Neutrophil (primary cell): ENCODE data around the gene TMEM270.

Experiments used
- H3K27ac ChIP-seq: fragments of 200-600 bp; sonication (generic); 2 replicates; pipeline ENCODE4 v1.5.1; 2016; ENCODE audit warnings: mild to moderate bottlenecking, moderate library complexity
- H3K27me3 ChIP-seq: fragments of 200-600 bp; sonication (generic); 2 replicates; pipeline ENCODE4 v1.6.0; 2016; ENCODE audit warnings: mild to moderate bottlenecking
- H3K36me3 ChIP-seq: fragments of 200-600 bp; sonication (generic); 2 replicates; pipeline ENCODE4 v1.5.1; 2017
- H3K4me1 ChIP-seq, 2 experiments: fragments of 200-600 bp in 1 of 2; sonication (generic) in 1 of 2; 1 replicate in 1 of 2; 2 replicates in 1 of 2; pipeline versions ENCODE4 v1.5.1 to v1.6.1; 2013 to 2016; ENCODE audit warnings: low read depth in 1 of 2, low read length in 1 of 2, mild to moderate bottlenecking in 1 of 2, moderate library complexity in 1 of 2; ENCODE audit not compliant: control insufficient read depth in 1 of 2, insufficient read depth in 1 of 2
- H3K4me3 ChIP-seq, 2 experiments: fragments of 200-600 bp in 1 of 2; sonication (generic) in 1 of 2; 1 replicate in 1 of 2; 2 replicates in 1 of 2; pipeline ENCODE4 v1.5.1; 2013 to 2016; ENCODE audit warnings: low read depth in 1 of 2, low read length in 1 of 2, mild to moderate bottlenecking in 1 of 2, moderate library complexity in 1 of 2
- H3K9me3 ChIP-seq: fragments of 200-600 bp; sonication (generic); 2 replicates; pipeline ENCODE4 v1.5.1; 2016
- CTCF ChIP-seq: fragments of 200-600 bp; sonication (generic); IDR thresholded peaks from 2 replicates; pipeline ENCODE4 v1.5.1; 2016; ENCODE audit warnings: antibody characterized with exemption

The TMEM270 gene

GRCh38 chr7:73829921-73830680, 30.9 kb upstream of the TMEM270 start:
- no peaks in the 10 kb centered on the region for H3K9me3 ChIP-seq
- H3K27me3 ChIP-seq, result peaks cover 36% of the 10 kb centered on the region
- H3K4me3 ChIP-seq, result no peak overlapping the region
- H3K4me1 ChIP-seq, result peaks cover 19 to 21% of the 10 kb centered on the region in 2 experiments
- H3K36me3 ChIP-seq, result no peaks in the 10 kb centered on the region
- TF ChIP-seq CTCF, result no peak
- no peak overlapping the region for H3K27ac ChIP-seq

- H3K4me3 ChIP-seq, result no peak within 1 kb of the TSS
- H3K27ac ChIP-seq, result no peak within 1 kb of the TSS
- H3K9me3 ChIP-seq, result no peaks in the 10 kb centered on the region
- TF ChIP-seq CTCF, result no peak
- peaks cover 36% of the 10 kb centered on the region for H3K27me3 ChIP-seq
- peaks cover 19% of the 10 kb centered on the region in 2 experiments for H3K4me1 ChIP-seq
- no peaks in the 10 kb centered on the region for H3K36me3 ChIP-seq
Measured at GRCh38 chr7:73830681-73831583, 30.0 kb upstream of the TMEM270 start, which contains the start of gene CLDN4. CLDN4 (plus strand) TSS chr7:73830996; CDS start chr7:73831202, 206 bp downstream.

- Histone ChIP-seq H3K36me3 (no peaks in the 10 kb centered on the region), H3K4me3 (no peak overlapping the region), H3K4me1 (peaks cover 13 to 15% of the 10 kb centered on the region in 2 experiments), H3K9me3 (no peaks in the 10 kb centered on the region), H3K27ac (no peak overlapping the region), H3K27me3 (peaks cover 36% of the 10 kb centered on the region)
- no peak for TF ChIP-seq CTCF
Measured at GRCh38 chr7:73831584-73831833, 29.4 kb upstream of the TMEM270 start.

- no peak for TF ChIP-seq CTCF
- no peak overlapping the region for H3K4me3 ChIP-seq
- H3K36me3 ChIP-seq, result no peaks in the 10 kb centered on the region
- H3K9me3 ChIP-seq, result no peaks in the 10 kb centered on the region
- peaks cover 34% of the 10 kb centered on the region for H3K27me3 ChIP-seq
- H3K27ac ChIP-seq, result no peak overlapping the region
- peaks cover 8 to 10% of the 10 kb centered on the region in 2 experiments for H3K4me1 ChIP-seq
Measured at GRCh38 chr7:73831834-73832651, 28.9 kb upstream of the TMEM270 start.

- Histone ChIP-seq H3K36me3 (no peaks in the 10 kb centered on the region), H3K27ac (no peak overlapping the region), H3K4me1 (peaks cover under 1 to 4% of the 10 kb centered on the region in 2 experiments), H3K27me3 (peaks cover 29% of the 10 kb centered on the region), H3K4me3 (no peak overlapping the region), H3K9me3 (no peaks in the 10 kb centered on the region)
- no peak for TF ChIP-seq CTCF
Measured at GRCh38 chr7:73832806-73833205, 28.2 kb upstream of the TMEM270 start.
